ENCODE results near the gene GOT1.

DNA sequence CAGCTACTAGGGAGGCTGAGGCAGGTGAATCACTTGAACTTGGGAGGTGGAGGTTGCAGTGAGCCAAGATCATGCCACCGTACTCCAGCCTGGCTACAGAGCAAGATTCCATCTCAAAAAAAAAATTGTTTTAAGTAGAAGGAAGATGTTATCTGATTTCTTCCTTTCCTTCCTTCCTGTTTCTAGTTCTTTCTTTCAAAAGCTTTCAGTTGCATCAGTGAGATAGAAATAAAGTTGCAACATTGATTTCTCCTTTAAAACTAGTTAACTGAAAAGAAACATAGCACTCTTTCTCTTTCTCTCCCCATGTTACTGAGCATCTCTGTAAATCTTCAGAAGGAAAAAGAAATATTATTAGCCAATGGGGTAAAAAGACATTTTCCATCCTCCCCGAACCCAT, 63.8 kb downstream of the GOT1 start:
- no peak for TF ChIP-seq EZH2 (IDR thresholded peaks at IDR 0.05; ENCODE audit: insufficient read depth, poor library complexity, severe bottlenecking)
- TF ChIP-seq EZH2phosphoT487 (IDR thresholded peaks at IDR 0.05; ENCODE audit: insufficient read depth, low read depth), result no peak

Data from GM23248 (cell line).